Cardiac muscle cell (in vitro differentiated cells and primary cell): ENCODE data around the gene NRF1. TPM values are rescaled to one million over a fixed set of nuclear protein-coding genes. Genes with fewer than 3 reads are reported as not detected.
"Not testable (repeated sequence)": the region's sequence is repeated elsewhere in the genome, so short reads cannot be mapped to it uniquely, and the experiment has no call there.

Source experiments
- DNase-seq, 2 donors: peaks; one replicate each; pipeline versions ENCODE4 v3.0.0 to v3.0.0-alpha.2; 2010 to 2017; ENCODE audit warnings: low read depth in 1 of 2, low spot score in 1 of 2
- H3K27ac ChIP-seq: fragments of 200-600 bp; sonication (generic); 2 replicates; pipeline ENCODE4 v1.5.1; 2016
- H3K27me3 ChIP-seq: fragments of 200-600 bp; sonication (generic); 2 replicates; pipeline ENCODE4 v1.6.0; 2016; ENCODE audit warnings: control low read depth
- H3K36me3 ChIP-seq: fragments of 200-600 bp; sonication (generic); 2 replicates; pipeline ENCODE4 v1.5.1; 2016; ENCODE audit warnings: control low read depth
- H3K4me1 ChIP-seq: fragments of 200-600 bp; sonication (generic); 2 replicates; pipeline ENCODE4 v1.8.1; 2017; ENCODE audit warnings: low read depth, mild to moderate bottlenecking, mixed run types
- H3K4me3 ChIP-seq: fragments of 200-600 bp; sonication (generic); 2 replicates; pipeline ENCODE4 v1.5.1; 2016; ENCODE audit warnings: mild to moderate bottlenecking
- H3K9me3 ChIP-seq: fragments of 200-600 bp; sonication (generic); 2 replicates; pipeline ENCODE4 v1.5.1; 2017; ENCODE audit warnings: low read depth, mild to moderate bottlenecking, control low read depth
- polyA plus RNA-seq: library from polyadenylated mRNA; unstranded; fragments of >200 nt; fragmentation: Nextera tagmentation; extraction: Ambion mirVana; gene quantifications from 2 replicates; pipeline ENCODE4 v1.2.1, GENCODE V29; 2016
- total RNA-seq: library from RNA; depleted of rRNA; stranded (reverse); fragments of >200 nt; gene quantifications from 2 replicates; pipeline ENCODE4 v1.2.3, GENCODE V29; 2016
- TF ChIP-seq, protein P1 (sequence below): IDR thresholded peaks from 2 replicates; pipeline ENCODE4 v1.5.1; 2012; ENCODE audit warnings: low read depth, mild to moderate bottlenecking, low read length

The NRF1 gene
- total and polyA plus RNA-seq, 2 experiments from 2014 or later = 9.3 to 12.3 TPM

DNA sequence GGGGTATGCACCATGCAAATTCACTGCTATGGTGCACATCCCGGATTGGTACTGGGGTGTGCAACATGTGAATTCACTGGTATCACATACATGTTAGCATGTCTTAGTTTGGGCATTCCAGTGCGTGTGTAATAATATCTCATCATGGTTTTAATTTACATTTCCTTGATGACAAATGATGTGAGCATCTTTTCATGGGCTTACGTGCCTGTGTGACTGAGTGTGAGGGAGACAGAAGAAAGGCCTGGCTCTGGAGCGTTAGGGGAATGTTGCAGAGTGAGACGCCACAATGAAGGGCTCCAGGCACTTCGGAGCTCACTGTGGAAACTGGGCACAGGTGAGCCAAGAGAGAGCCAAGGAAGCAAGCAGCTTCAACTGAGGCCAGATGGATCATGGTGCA is 178.6 kb downstream of the NRF1 start:
- Histone ChIP-seq H3K27me3 (peaks cover 63% of the 10 kb centered on the region), H3K27ac (no peak overlapping the region), H3K4me3 (no peak overlapping the region), H3K9me3 (no peaks in the 10 kb centered on the region), H3K36me3 (no peaks in the 10 kb centered on the region), H3K4me1 (no peaks in the 10 kb centered on the region)
- TF ChIP-seq, protein P1, sequence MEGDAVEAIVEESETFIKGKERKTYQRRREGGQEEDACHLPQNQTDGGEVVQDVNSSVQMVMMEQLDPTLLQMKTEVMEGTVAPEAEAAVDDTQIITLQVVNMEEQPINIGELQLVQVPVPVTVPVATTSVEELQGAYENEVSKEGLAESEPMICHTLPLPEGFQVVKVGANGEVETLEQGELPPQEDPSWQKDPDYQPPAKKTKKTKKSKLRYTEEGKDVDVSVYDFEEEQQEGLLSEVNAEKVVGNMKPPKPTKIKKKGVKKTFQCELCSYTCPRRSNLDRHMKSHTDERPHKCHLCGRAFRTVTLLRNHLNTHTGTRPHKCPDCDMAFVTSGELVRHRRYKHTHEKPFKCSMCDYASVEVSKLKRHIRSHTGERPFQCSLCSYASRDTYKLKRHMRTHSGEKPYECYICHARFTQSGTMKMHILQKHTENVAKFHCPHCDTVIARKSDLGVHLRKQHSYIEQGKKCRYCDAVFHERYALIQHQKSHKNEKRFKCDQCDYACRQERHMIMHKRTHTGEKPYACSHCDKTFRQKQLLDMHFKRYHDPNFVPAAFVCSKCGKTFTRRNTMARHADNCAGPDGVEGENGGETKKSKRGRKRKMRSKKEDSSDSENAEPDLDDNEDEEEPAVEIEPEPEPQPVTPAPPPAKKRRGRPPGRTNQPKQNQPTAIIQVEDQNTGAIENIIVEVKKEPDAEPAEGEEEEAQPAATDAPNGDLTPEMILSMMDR = no peak
- DNase-seq = no peak

DNA sequence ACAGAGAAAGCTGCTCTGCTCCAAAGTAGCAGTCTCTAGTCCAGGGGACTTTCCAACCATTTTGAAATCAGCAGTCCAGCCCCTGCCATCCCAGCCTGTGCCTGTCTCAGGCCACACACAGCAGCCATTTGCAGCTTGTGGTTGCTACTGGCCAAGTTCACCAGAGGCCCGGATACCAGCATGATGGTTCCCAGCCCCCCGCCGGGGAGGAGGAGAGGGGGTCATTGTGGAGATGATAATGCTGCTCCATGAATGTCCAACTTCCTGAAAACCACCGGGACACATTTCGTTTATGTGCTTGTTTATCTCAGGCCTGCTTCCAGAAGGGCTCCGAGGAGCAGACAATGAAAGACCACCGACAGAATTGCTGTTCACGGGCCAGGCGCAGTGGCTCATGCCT is 181.2 kb downstream of the NRF1 start:
- Histone ChIP-seq H3K9me3 (no peaks in the 10 kb centered on the region), H3K27ac (no peak overlapping the region)

DNA sequence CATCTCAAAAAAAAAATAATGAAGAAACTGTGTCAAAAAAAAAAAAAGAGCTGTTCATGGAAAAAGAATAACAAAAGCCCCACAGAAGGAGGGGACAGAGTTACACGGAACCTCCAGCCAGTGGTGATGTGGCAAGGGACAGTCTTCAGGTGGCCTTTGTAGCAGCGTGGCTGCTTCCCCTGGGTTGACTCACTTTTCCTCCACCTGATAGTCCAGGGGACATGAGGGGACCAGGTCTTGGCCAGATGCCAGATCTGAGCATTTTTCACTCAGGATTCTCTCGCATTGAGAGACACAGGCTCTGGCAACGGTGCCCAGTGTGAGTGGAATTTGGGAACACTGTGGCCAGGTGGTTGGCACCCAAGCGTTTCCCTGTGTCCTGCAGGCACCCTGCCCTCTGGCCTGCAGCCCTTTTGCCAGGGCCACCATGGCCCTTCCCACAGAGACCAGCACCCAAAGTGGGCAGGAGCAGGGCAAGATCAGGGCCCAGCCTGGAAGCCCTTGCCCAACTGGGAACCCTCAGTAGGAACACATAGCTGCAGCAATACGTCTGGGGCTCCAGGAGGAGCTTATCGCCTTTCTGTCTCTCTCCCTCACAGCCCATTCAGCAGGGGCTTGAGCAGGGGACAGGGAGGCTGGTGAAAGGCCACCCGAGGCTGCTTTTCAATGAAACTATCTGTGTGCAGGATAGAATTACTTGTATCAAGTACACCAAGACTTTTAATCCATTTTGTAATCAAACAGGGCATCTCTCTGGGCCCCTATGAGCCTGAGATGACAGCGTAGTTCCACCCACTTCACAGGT is 182.2 kb downstream of the NRF1 start:
- Histone ChIP-seq H3K27me3 (peaks cover 27% of the 10 kb centered on the region), H3K4me3 (no peak overlapping the region), H3K4me1 (no peaks in the 10 kb centered on the region), H3K27ac (no peak overlapping the region), H3K36me3 (no peaks in the 10 kb centered on the region), H3K9me3 (no peaks in the 10 kb centered on the region)
- TF ChIP-seq, protein P1 = no peak
- DNase-seq = no peak

More for the DNA sequence above, 181.2 kb downstream of the NRF1 start:
- H3K27me3 ChIP-seq = peaks cover 37% of the 10 kb centered on the region
- H3K36me3 ChIP-seq = no peaks in the 10 kb centered on the region
- no peaks in the 10 kb centered on the region for H3K4me1 ChIP-seq
- TF ChIP-seq, protein P1 = no peak
- DNase-seq = no peak
- H3K4me3 ChIP-seq = no peak overlapping the region

DNA sequence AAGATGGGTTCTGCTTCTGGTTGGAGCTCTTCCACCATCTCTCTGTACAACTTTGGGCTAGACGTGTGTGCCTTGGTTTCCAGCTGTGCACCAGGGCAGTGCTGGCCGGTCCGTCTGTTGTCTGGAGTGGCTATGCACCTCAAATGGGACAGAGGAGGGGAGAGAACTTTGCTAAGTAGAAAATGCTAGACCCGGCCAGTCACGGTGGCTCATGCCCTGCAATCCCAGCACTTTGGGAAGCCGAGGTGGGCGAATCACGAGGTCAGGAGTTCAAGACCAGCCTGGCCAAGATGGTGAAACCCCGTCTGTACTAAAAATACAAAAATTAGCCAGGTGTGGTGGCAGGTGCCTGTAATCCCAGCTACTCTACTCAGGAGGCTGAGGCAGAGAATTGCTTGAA is 182.9 kb downstream of the NRF1 start:
- not testable (repeated sequence) for H3K27ac ChIP-seq, H3K36me3 ChIP-seq, H3K4me1 ChIP-seq, H3K9me3 ChIP-seq, H3K4me3 ChIP-seq, DNase-seq
- H3K27me3 ChIP-seq = peaks cover 19% of the 10 kb centered on the region

DNA sequence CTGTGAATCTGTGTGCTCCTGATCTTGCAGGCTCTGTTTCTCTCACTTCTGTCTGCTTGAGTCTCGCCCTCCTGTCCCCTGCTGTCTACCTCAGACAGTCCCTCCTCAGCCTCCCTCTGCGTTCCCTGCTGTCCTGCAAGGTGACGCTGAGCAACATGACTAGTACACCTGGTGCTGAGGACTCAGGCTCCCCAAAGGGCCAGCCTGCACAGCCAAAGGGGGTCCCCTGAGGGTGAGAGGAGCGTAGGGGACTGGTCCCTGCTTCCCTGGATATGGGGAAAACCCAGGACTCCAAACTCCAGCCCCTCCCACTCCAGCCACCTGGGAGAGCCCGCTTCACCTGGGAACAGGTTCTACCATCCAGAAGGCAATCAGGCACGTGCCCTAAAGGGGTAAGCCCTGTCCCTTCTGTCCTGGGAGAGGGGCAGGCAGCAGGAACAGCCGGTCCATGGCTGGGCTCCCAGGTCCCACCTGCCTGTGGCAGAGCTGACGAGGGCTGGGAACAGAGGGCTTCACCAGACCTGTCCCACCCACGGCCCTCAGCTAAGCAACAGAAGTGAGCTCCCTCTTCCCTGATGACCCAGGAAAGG is 184.8 kb downstream of the NRF1 start:
- TF ChIP-seq, protein P1 = no peak
- H3K27ac ChIP-seq = no peak overlapping the region
- DNase-seq = no peak
- H3K4me3 ChIP-seq = no peak overlapping the region
- no peaks in the 10 kb centered on the region for H3K4me1 ChIP-seq
- H3K9me3 ChIP-seq = no peaks in the 10 kb centered on the region
- H3K36me3 ChIP-seq = no peaks in the 10 kb centered on the region
- peaks cover 1% of the 10 kb centered on the region for H3K27me3 ChIP-seq

DNA sequence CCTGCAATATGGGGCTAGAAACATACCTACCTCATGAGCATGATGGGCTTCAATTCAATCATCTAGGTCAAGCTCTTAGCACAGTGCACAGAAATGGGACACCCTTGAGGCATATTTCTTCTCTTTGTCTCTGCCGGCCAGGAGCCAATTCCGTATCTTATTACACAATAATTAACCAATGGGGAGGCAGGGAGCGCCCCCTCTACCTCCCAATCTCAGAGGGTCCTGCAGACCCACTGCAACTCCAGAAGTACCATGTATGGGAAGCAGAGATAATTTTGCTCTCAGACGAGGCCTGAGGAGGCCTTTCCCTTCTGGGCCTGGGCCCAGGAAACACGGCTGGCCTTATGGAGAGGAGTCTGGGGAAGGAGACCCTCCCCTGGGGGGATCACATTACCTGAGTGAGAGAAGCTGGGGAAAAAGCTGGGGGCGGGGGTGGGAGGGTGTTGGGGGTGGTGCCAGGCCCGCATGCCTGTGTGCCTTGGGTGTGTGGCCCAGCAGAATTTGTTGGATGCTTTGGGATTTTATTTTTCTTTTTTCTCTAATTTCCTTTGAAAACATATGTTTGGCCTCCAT is 185.8 kb downstream of the NRF1 start:
- TF ChIP-seq, protein P1 = no peak
- H3K4me3 ChIP-seq = no peak overlapping the region
- peak in 1 of 2 donors; percentile 11 for DNase-seq
- H3K27me3 ChIP-seq = no peaks in the 10 kb centered on the region
- no peaks in the 10 kb centered on the region for H3K36me3 ChIP-seq
- H3K27ac ChIP-seq = no peak overlapping the region
- no peaks in the 10 kb centered on the region for H3K9me3 ChIP-seq
- H3K4me1 ChIP-seq = no peaks in the 10 kb centered on the region
